ENCODE results near the gene CBS.
"Not testable (repeated sequence)": the region's sequence is repeated elsewhere in the genome, so short reads cannot be mapped to it uniquely, and the experiment has no call there.

- not testable (repeated sequence) for TF ChIP-seq CTCF, POLR2AphosphoS5 (IDR thresholded peaks at IDR 0.05)
These were observed 495 bp upstream of the CBS start for GRCh38 chr21:43076023-43076637.

Data from stomach (tissue), 4 donors.